Adrenal gland (tissue), 12 donors: ENCODE measurements around the gene HNRNPLL. TPM values are rescaled to one million over a fixed set of nuclear protein-coding genes. Genes with fewer than 3 reads are reported as not detected.

Experiments
- DNase-seq, 7 donors: peaks; one replicate each; pipeline ENCODE4 v3.0.0-alpha.2; 2019 to 2020
- H3K27ac ChIP-seq, 5 donors: fragments of 200-600 bp; sonication (generic) in 4 of 5; 1 replicate in 3 of 5; 2 replicates in 2 of 5; pipeline versions ENCODE4 v1.5.1 to v1.8.0; 2016 to 2020; ENCODE audit warnings: mild to moderate bottlenecking in 1 of 5
- H3K27me3 ChIP-seq: fragments of 200-600 bp; 2 replicates; pipeline ENCODE4 v1.8.0; 2021
- H3K36me3 ChIP-seq, 2 donors: fragments of 200-600 bp; replicated peaks in 1 of 2; 1 replicate in 1 of 2; 2 replicates in 1 of 2; pipeline versions ENCODE4 v1.5.1 to v1.8.0; 2018 to 2022
- H3K4me1 ChIP-seq, 2 donors: fragments of 200-600 bp; replicated peaks in 1 of 2; 1 replicate in 1 of 2; 2 replicates in 1 of 2; pipeline versions ENCODE4 v1.5.1 to v1.8.0; 2018 to 2021
- H3K4me3 ChIP-seq, 4 donors: fragments of 200-600 bp; sonication (generic) in 3 of 4; one replicate each; pipeline ENCODE4 v1.5.1; 2016 to 2018
- H3K9me3 ChIP-seq, 3 donors: fragments of 200-600 bp; sonication (generic) in 1 of 3; replicated peaks in 1 of 3; 1 replicate in 2 of 3; 2 replicates in 1 of 3; pipeline versions ENCODE4 v1.5.1 to v1.8.0; 2016 to 2021
- CTCF ChIP-seq, 6 experiments: fragments of 450-650 bp in 4 of 6; fragments of 200-600 bp in 2 of 6; sonication (generic) in 1 of 6; IDR thresholded peaks; 1 replicate in 5 of 6; 2 replicates in 1 of 6; pipeline versions ENCODE4 v1.5.1 to v1.8.0; 2016 to 2021; ENCODE audit warnings: antibody characterized with exemption in 6 of 6, mild to moderate bottlenecking in 2 of 6, moderate library complexity in 1 of 6
- POLR2A ChIP-seq, 2 donors: fragments of 450-650 bp; IDR thresholded peaks; one replicate each; pipeline ENCODE4 v1.6.1; 2017; ENCODE audit warnings: antibody characterized with exemption in 2 of 2, mild to moderate bottlenecking in 2 of 2, moderate library complexity in 1 of 2
- WGBS, 4 donors: extraction: QIAGEN DNeasy Blood & Tissue Kit in 2 of 4; methylation state at CpG; one replicate each; pipeline versions ENCODE4 v1.1.5 to v1.1.7; 2013 to 2017; 5-methylcytosine and 5-hydroxymethylcytosine counted together
- intact Hi-C, 2 donors: fragments of 100-400 bp; cut with DNase I; formaldehyde crosslinking; loops; one replicate each; pipeline versions ENCODE4 v1.14.1 to v1.15.0; 2022 to 2023
- polyA plus RNA-seq, 3 donors: library from polyadenylated mRNA; stranded (reverse); fragments of 200-250 nt in 2 of 3; fragments of 350-450 nt in 1 of 3; fragmentation: Illumina TruSeq in 1 of 3; extraction: RNeasy Lipid Tissue Mini Kit (QIAGEN cat#74804) in 1 of 3; gene quantifications; one replicate each; pipeline ENCODE4 v1.2.3, GENCODE V29; 2013 to 2014
- total RNA-seq, 9 donors: library from RNA; depleted of rRNA in 4 of 9; stranded (reverse); fragments of >200 nt in 4 of 9; fragments of 120-200 nt in 1 of 9; fragmentation: NEBNext Ultra II Directional in 1 of 9; extraction: Animal tissue kit (Norgen Biotek cat#: 25700) in 1 of 9; gene quantifications; one replicate each; pipeline versions ENCODE4 v1.1.0 to v1.2.4, GENCODE V29; 2013 to 2023
- donor health status: healthy with polysubstance abuse.
- donor health status: Bipolar disorder and iron deficiency.
- donor health status: DM: yes; HTN: yes; CAD: no.
- donor health status: DM: no; HTN: no; CAD: no.
- donor health status: DM: no; HTN: no; CAD: no.
- donor health status: DM: yes; HTN: yes; CAD: no.

Gene HNRNPLL
- total and polyA plus RNA-seq, 12 donors, result 19.5 to 75.2 (median 49.4) TPM

DNA sequence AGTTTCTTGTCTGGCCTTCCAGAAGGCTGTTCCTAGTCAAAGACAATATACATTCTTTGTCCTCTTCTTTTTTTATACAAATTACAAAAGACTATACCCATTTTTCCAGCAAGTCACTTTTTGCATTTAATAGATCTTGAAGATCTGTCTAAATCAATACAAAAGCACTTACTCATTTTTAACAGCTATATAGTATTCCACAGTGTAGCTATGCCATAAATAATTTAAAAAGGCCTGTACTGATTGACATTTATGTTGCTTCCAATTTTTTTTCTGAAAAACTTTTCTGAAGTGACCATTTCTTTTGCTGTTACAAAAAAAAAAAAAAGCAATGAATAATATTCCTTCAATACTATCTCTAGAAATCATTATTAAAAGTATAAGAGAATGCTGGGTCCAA is 30.3 kb upstream of the HNRNPLL start:
- Histone ChIP-seq H3K9me3 (no peaks in the 10 kb centered on the region), H3K36me3 (no peaks in the 10 kb centered on the region), H3K4me3 (no peak overlapping the region), H3K27ac (no peak overlapping the region), H3K4me1 (peaks cover 13 to 20% of the 10 kb centered on the region in 2 donors), H3K27me3 (no peaks in the 10 kb centered on the region)
- DNase-seq, result no peak
- intact Hi-C loops, result no loop called here
- TF ChIP-seq CTCF (IDR thresholded peaks at IDR 0.05) (no peak), POLR2A (IDR thresholded peaks at IDR 0.05) (no peak)

DNA sequence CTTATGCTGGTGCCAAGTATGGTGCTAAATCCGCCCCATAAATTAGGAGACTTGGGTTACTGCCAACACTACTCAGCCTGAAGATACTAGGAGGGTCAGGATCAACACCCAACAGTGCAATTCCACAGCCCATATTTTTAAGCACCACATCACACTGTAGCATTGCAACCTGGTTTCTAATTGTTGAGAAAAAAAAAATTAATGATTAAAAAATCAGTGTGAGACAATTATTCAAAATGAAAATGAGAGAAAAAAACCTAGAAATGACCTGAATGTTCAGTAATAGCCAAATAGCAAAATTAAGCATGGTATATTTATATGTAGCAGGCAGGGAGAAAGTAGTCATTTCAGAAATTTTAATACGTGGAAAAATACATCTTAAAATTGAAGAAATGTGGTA is 29.2 kb upstream of the HNRNPLL start:
- TF ChIP-seq CTCF (IDR thresholded peaks at IDR 0.05), result no peak
- no peak for TF ChIP-seq POLR2A (IDR thresholded peaks at IDR 0.05)
- intact Hi-C loops, result no loop called here
- DNase-seq, result no peak
- Histone ChIP-seq H3K27me3 (no peaks in the 10 kb centered on the region), H3K9me3 (no peaks in the 10 kb centered on the region), H3K27ac (no peak overlapping the region), H3K4me1 (peaks cover 13 to 20% of the 10 kb centered on the region in 2 donors), H3K4me3 (no peak overlapping the region), H3K36me3 (no peaks in the 10 kb centered on the region)
- 70 to 82% (median 76%) methylated on average over 2 of the region's 2 CpGs for WGBS, 4 donors

DNA sequence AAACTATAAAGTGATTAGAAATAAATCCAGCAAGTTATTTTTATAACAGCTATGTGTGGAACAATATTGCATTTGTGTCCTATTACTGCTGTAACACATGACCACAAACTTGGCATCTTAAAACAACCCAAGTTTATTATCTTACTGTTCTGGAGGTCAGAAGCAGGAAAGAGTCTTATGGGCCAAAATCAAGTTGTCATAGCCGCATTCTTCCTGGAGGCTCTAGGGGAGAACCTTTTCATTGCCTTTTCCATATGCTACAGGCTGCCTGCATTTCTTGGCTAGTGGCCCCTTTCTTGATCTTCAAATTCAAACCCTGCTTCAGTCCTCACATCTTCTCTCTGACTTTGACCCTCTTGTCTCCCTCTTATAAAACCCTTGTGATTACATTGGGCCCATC is 27.0 kb upstream of the HNRNPLL start:
- peaks cover 7 to 10% of the 10 kb centered on the region in 2 donors for H3K4me1 ChIP-seq
- TF ChIP-seq CTCF (IDR thresholded peaks at IDR 0.05) (no peak), POLR2A (IDR thresholded peaks at IDR 0.05) (no peak)
- no peak overlapping the region for H3K27ac ChIP-seq
- H3K4me3 ChIP-seq, result no peak overlapping the region
- intact Hi-C loops, result no loop called here
- no peaks in the 10 kb centered on the region for H3K9me3 ChIP-seq
- no peak for DNase-seq
- no peaks in the 10 kb centered on the region for H3K27me3 ChIP-seq
- no peaks in the 10 kb centered on the region for H3K36me3 ChIP-seq
- WGBS, 4 donors, result 69 to 87% (median 82%) methylated on average over 1 of the region's 1 CpG

DNA sequence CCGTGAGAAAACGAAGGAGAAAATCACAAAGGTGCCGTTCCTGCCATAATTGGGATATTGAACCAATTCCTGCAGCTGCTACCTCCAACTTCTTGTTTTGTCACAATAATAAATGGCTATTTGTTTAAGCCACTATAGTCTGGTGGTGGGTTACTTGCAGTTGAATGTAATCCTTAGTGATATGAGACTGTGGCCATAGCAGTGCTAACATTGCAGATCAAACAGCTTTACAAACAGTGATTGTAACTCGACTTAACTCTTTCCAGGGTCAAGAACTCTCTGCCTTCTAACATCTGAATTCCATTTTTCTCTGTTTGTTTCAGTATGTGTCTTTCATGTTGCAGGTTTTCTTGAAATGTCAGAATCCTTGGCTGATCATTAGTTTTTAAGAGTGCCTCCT is 24.7 kb upstream of the HNRNPLL start:
- Histone ChIP-seq H3K4me3 (no peak overlapping the region), H3K27me3 (no peaks in the 10 kb centered on the region), H3K9me3 (no peaks in the 10 kb centered on the region), H3K4me1 (no peaks in the 10 kb centered on the region), H3K27ac (no peak overlapping the region), H3K36me3 (no peaks in the 10 kb centered on the region)
- intact Hi-C loops, result no loop called here
- DNase-seq, result no peak
- 85 to 94% (median 89%) methylated on average over 4 of the region's 4 CpGs for WGBS, 4 donors
- no peak for TF ChIP-seq CTCF (IDR thresholded peaks at IDR 0.05)
- no peak for TF ChIP-seq POLR2A (IDR thresholded peaks at IDR 0.05)
